ENCODE results near the gene CCDC116.
"Not testable (repeated sequence)": the region's sequence is repeated elsewhere in the genome, so short reads cannot be mapped to it uniquely, and the experiment has no call there.

CCDC116 gene

GRCh38 chr22:21633481-21633880 is 921 bp downstream of the CCDC116 start:
- Mint-ChIP-seq H3K27me3 (ENCODE audit: low read depth) (no peaks in the 10 kb centered on the region), H3K36me3 (ENCODE audit: low read depth) (peaks cover 2% of the 10 kb centered on the region), H3K4me3 (no peak overlapping the region), H3K4me1 (ENCODE audit: low read depth) (peaks cover 6% of the 10 kb centered on the region), H3K9me3 (no peaks in the 10 kb centered on the region), H3K27ac (no peak overlapping the region)

- Mint-ChIP-seq H3K27ac (no peak overlapping the region), H3K27me3 (ENCODE audit: low read depth) (no peaks in the 10 kb centered on the region), H3K4me3 (no peak overlapping the region), H3K9me3 (no peaks in the 10 kb centered on the region), H3K36me3 (ENCODE audit: low read depth) (peaks cover 2% of the 10 kb centered on the region), H3K4me1 (ENCODE audit: low read depth) (peaks cover 6% of the 10 kb centered on the region)
Observed at GRCh38 chr22:21634081-21634480, 1.5 kb downstream of the CCDC116 start.

- Mint-ChIP-seq H3K4me1 (ENCODE audit: low read depth) (peaks cover 6% of the 10 kb centered on the region), H3K4me3 (no peak overlapping the region), H3K27ac (no peak overlapping the region), H3K27me3 (ENCODE audit: low read depth) (no peaks in the 10 kb centered on the region), H3K9me3 (no peaks in the 10 kb centered on the region), H3K36me3 (ENCODE audit: low read depth) (no peaks in the 10 kb centered on the region)
Observed at GRCh38 chr22:21634844-21635243, 2.3 kb downstream of the CCDC116 start.

GRCh38 chr22:21635771-21636510 is 3.4 kb downstream of the CCDC116 start:
- Mint-ChIP-seq H3K27me3 (ENCODE audit: low read depth) (no peaks in the 10 kb centered on the region), H3K36me3 (ENCODE audit: low read depth) (no peaks in the 10 kb centered on the region), H3K27ac (no peak overlapping the region), H3K4me1 (ENCODE audit: low read depth) (peaks cover 6% of the 10 kb centered on the region), H3K9me3 (no peaks in the 10 kb centered on the region), H3K4me3 (no peak overlapping the region)

- H3K4me1 Mint-ChIP-seq (ENCODE audit: low read depth): peaks cover 10% of the 10 kb centered on the region
- H3K4me3 Mint-ChIP-seq: no peak overlapping the region
- no peaks in the 10 kb centered on the region for H3K27me3 Mint-ChIP-seq (ENCODE audit: low read depth)
- H3K9me3 Mint-ChIP-seq: no peaks in the 10 kb centered on the region
- H3K36me3 Mint-ChIP-seq (ENCODE audit: low read depth): no peaks in the 10 kb centered on the region
- H3K27ac Mint-ChIP-seq: no peak overlapping the region
Observed at GRCh38 chr22:21636629-21637218, 4.2 kb downstream of the CCDC116 start.

GRCh38 chr22:21637450-21637849 is 4.9 kb downstream of the CCDC116 start:
- H3K4me1 Mint-ChIP-seq (ENCODE audit: low read depth); H3K27me3 Mint-ChIP-seq (ENCODE audit: low read depth); H3K27ac Mint-ChIP-seq; H3K9me3 Mint-ChIP-seq; H3K4me3 Mint-ChIP-seq; H3K36me3 Mint-ChIP-seq (ENCODE audit: low read depth): not testable (repeated sequence)

- H3K4me3 Mint-ChIP-seq: no peak overlapping the region
- H3K27ac Mint-ChIP-seq: no peak overlapping the region
- H3K4me1 Mint-ChIP-seq (ENCODE audit: low read depth): peaks cover 16% of the 10 kb centered on the region
- peaks cover 11% of the 10 kb centered on the region for H3K36me3 Mint-ChIP-seq (ENCODE audit: low read depth)
- no peaks in the 10 kb centered on the region for H3K27me3 Mint-ChIP-seq (ENCODE audit: low read depth)
- H3K9me3 Mint-ChIP-seq: no peaks in the 10 kb centered on the region
Observed at GRCh38 chr22:21639359-21639758, 6.8 kb downstream of the CCDC116 start.

- peak overlapping the region; percentile 83 for H3K27ac Mint-ChIP-seq
- peaks cover 14% of the 10 kb centered on the region for H3K36me3 Mint-ChIP-seq (ENCODE audit: low read depth)
- no peaks in the 10 kb centered on the region for H3K9me3 Mint-ChIP-seq
- peak overlapping the region; percentile 86 for H3K4me3 Mint-ChIP-seq
- H3K27me3 Mint-ChIP-seq (ENCODE audit: low read depth): no peaks in the 10 kb centered on the region
- peaks cover 16% of the 10 kb centered on the region for H3K4me1 Mint-ChIP-seq (ENCODE audit: low read depth)
Observed at GRCh38 chr22:21640810-21641209, 8.2 kb downstream of the CCDC116 start.

- no peaks in the 10 kb centered on the region for H3K27me3 Mint-ChIP-seq (ENCODE audit: low read depth)
- peaks cover 18% of the 10 kb centered on the region for H3K4me1 Mint-ChIP-seq (ENCODE audit: low read depth)
- peak overlapping the region; percentile 86 for H3K4me3 Mint-ChIP-seq
- peaks cover 17% of the 10 kb centered on the region for H3K36me3 Mint-ChIP-seq (ENCODE audit: low read depth)
- peak overlapping the region; percentile 83 for H3K27ac Mint-ChIP-seq
- H3K9me3 Mint-ChIP-seq: no peaks in the 10 kb centered on the region
Observed at GRCh38 chr22:21641417-21641788, 8.8 kb downstream of the CCDC116 start.

- Mint-ChIP-seq H3K4me1 (ENCODE audit: low read depth) (peaks cover 22% of the 10 kb centered on the region), H3K4me3 (peak within 1 kb of the TSS; percentile 86), H3K9me3 (no peaks in the 10 kb centered on the region), H3K27ac (peak within 1 kb of the TSS; percentile 83), H3K27me3 (ENCODE audit: low read depth) (no peaks in the 10 kb centered on the region), H3K36me3 (ENCODE audit: low read depth) (peaks cover 22% of the 10 kb centered on the region)
Observed at GRCh38 chr22:21641789-21642583, 9.4 kb downstream of the CCDC116 start, which contains the start of gene SDF2L1. TSS of gene SDF2L1 (plus strand) at chr22:21642302. CDS start at chr22:21642337, 35 bp downstream.

GRCh38 chr22:21642584-21643448 is 10.3 kb downstream of the CCDC116 start:
- Mint-ChIP-seq H3K36me3 (ENCODE audit: low read depth) (peaks cover 22% of the 10 kb centered on the region), H3K4me1 (ENCODE audit: low read depth) (peaks cover 22% of the 10 kb centered on the region), H3K27me3 (ENCODE audit: low read depth) (no peaks in the 10 kb centered on the region), H3K9me3 (no peaks in the 10 kb centered on the region), H3K27ac (peak overlapping the region; percentile 83), H3K4me3 (peak overlapping the region; percentile 86)

- H3K9me3 Mint-ChIP-seq: no peaks in the 10 kb centered on the region
Observed at GRCh38 chr22:21643533-21644357, 11.2 kb downstream of the CCDC116 start.

GRCh38 chr22:21645513-21645912 is 13.0 kb downstream of the CCDC116 start:
- not testable (repeated sequence) for H3K9me3 Mint-ChIP-seq
- peaks cover 25% of the 10 kb centered on the region for H3K36me3 Mint-ChIP-seq (ENCODE audit: low read depth)

More at GRCh38 chr22:21643533-21644357, 11.2 kb downstream of the CCDC116 start:
- peak overlapping the region; percentile 64 for H3K27ac Mint-ChIP-seq
- H3K4me1 Mint-ChIP-seq (ENCODE audit: low read depth): peaks cover 22% of the 10 kb centered on the region
- H3K4me3 Mint-ChIP-seq: peak overlapping the region; percentile 86
- H3K27me3 Mint-ChIP-seq (ENCODE audit: low read depth): no peaks in the 10 kb centered on the region
- peaks cover 22% of the 10 kb centered on the region for H3K36me3 Mint-ChIP-seq (ENCODE audit: low read depth)

More at GRCh38 chr22:21645513-21645912, 13.0 kb downstream of the CCDC116 start:
- not testable (repeated sequence) for H3K27ac Mint-ChIP-seq; H3K27me3 Mint-ChIP-seq (ENCODE audit: low read depth); H3K4me3 Mint-ChIP-seq
- peaks cover 27% of the 10 kb centered on the region for H3K4me1 Mint-ChIP-seq (ENCODE audit: low read depth)
